ENCODE results near the gene STK32B.

STK32B gene

GRCh38 chr4:5024673-5025072 lies 26.6 kb upstream of the STK32B start:
- Histone ChIP-seq H3K27ac (no peak overlapping the region), H3K4me3 (ENCODE audit: low read depth, low read length) (no peak overlapping the region), H3K36me3 (no peaks in the 10 kb centered on the region), H3K27me3 (ENCODE audit: insufficient read depth, low read depth, severe bottlenecking) (no peaks in the 10 kb centered on the region), H3K9me3 (ENCODE audit: severe bottlenecking) (peaks cover 8% of the 10 kb centered on the region)
- no peak for DNase-seq
- no peak for TF ChIP-seq CTCF (IDR thresholded peaks at IDR 0.05; ENCODE audit: low read depth, low read length)

GRCh38 chr4:5026371-5026770 lies 24.9 kb upstream of the STK32B start:
- peaks cover 8% of the 10 kb centered on the region for H3K9me3 ChIP-seq (ENCODE audit: severe bottlenecking)
- no peak overlapping the region for H3K27ac ChIP-seq
- no peak overlapping the region for H3K4me3 ChIP-seq (ENCODE audit: low read depth, low read length)

GRCh38 chr4:5027346-5027745 lies 23.9 kb upstream of the STK32B start:
- Histone ChIP-seq H3K4me3 (ENCODE audit: low read depth, low read length) (no peak overlapping the region), H3K27ac (no peak overlapping the region), H3K9me3 (ENCODE audit: severe bottlenecking) (peaks cover 8% of the 10 kb centered on the region), H3K27me3 (ENCODE audit: insufficient read depth, low read depth, severe bottlenecking) (no peaks in the 10 kb centered on the region), H3K36me3 (no peaks in the 10 kb centered on the region)
- no peak for TF ChIP-seq CTCF (IDR thresholded peaks at IDR 0.05; ENCODE audit: low read depth, low read length)
- DNase-seq: no peak

More at GRCh38 chr4:5026371-5026770, 24.9 kb upstream of the STK32B start:
- no peak for DNase-seq
- no peaks in the 10 kb centered on the region for H3K27me3 ChIP-seq (ENCODE audit: insufficient read depth, low read depth, severe bottlenecking)
- H3K36me3 ChIP-seq: no peaks in the 10 kb centered on the region
- TF ChIP-seq CTCF (IDR thresholded peaks at IDR 0.05; ENCODE audit: low read depth, low read length): no peak

GRCh38 chr4:5028480-5028879 lies 22.8 kb upstream of the STK32B start:
- TF ChIP-seq CTCF (IDR thresholded peaks at IDR 0.05; ENCODE audit: low read depth, low read length): no peak
- Histone ChIP-seq H3K27ac (no peak overlapping the region), H3K4me3 (ENCODE audit: low read depth, low read length) (no peak overlapping the region), H3K27me3 (ENCODE audit: insufficient read depth, low read depth, severe bottlenecking) (no peaks in the 10 kb centered on the region), H3K36me3 (no peaks in the 10 kb centered on the region), H3K9me3 (ENCODE audit: severe bottlenecking) (peaks cover 8% of the 10 kb centered on the region)
- no peak for DNase-seq

- DNase-seq: no peak
- Histone ChIP-seq H3K36me3 (no peaks in the 10 kb centered on the region), H3K9me3 (ENCODE audit: severe bottlenecking) (peaks cover 8% of the 10 kb centered on the region), H3K27me3 (ENCODE audit: insufficient read depth, low read depth, severe bottlenecking) (no peaks in the 10 kb centered on the region), H3K27ac (no peak overlapping the region), H3K4me3 (ENCODE audit: low read depth, low read length) (no peak overlapping the region)
- no peak for TF ChIP-seq CTCF (IDR thresholded peaks at IDR 0.05; ENCODE audit: low read depth, low read length)
Measured at GRCh38 chr4:5029447-5029846, 21.8 kb upstream of the STK32B start.

GRCh38 chr4:5030221-5030620 lies 21.1 kb upstream of the STK32B start:
- H3K9me3 ChIP-seq (ENCODE audit: severe bottlenecking): peaks cover 8% of the 10 kb centered on the region
- no peaks in the 10 kb centered on the region for H3K27me3 ChIP-seq (ENCODE audit: insufficient read depth, low read depth, severe bottlenecking)
- no peak for DNase-seq
- no peak overlapping the region for H3K4me3 ChIP-seq (ENCODE audit: low read depth, low read length)
- no peaks in the 10 kb centered on the region for H3K36me3 ChIP-seq
- H3K27ac ChIP-seq: no peak overlapping the region
- no peak for TF ChIP-seq CTCF (IDR thresholded peaks at IDR 0.05; ENCODE audit: low read depth, low read length)
